Adrenal gland (tissue), 5 donors: Measurements from ENCODE around the gene KCNJ13.

Experiments used
- POLR2A ChIP-seq, 2 donors: fragments of 450-650 bp; IDR thresholded peaks; one replicate each; pipeline ENCODE4 v1.6.1; 2017; ENCODE audit warnings: antibody characterized with exemption in 2 of 2, mild to moderate bottlenecking in 2 of 2, moderate library complexity in 1 of 2
- TF ChIP-seq, protein P1 (sequence below), 6 experiments: fragments of 450-650 bp in 4 of 6; fragments of 200-600 bp in 2 of 6; sonication (generic) in 1 of 6; IDR thresholded peaks; 1 replicate in 5 of 6; 2 replicates in 1 of 6; pipeline versions ENCODE4 v1.5.1 to v1.8.0; 2016 to 2021; ENCODE audit warnings: antibody characterized with exemption in 6 of 6, mild to moderate bottlenecking in 2 of 6, moderate library complexity in 1 of 6
- donor health status: DM: no; HTN: no; CAD: no.

GRCh38 chr2:232809349-232810124, 33.2 kb upstream of the KCNJ13 start:
- TF ChIP-seq, protein P1, sequence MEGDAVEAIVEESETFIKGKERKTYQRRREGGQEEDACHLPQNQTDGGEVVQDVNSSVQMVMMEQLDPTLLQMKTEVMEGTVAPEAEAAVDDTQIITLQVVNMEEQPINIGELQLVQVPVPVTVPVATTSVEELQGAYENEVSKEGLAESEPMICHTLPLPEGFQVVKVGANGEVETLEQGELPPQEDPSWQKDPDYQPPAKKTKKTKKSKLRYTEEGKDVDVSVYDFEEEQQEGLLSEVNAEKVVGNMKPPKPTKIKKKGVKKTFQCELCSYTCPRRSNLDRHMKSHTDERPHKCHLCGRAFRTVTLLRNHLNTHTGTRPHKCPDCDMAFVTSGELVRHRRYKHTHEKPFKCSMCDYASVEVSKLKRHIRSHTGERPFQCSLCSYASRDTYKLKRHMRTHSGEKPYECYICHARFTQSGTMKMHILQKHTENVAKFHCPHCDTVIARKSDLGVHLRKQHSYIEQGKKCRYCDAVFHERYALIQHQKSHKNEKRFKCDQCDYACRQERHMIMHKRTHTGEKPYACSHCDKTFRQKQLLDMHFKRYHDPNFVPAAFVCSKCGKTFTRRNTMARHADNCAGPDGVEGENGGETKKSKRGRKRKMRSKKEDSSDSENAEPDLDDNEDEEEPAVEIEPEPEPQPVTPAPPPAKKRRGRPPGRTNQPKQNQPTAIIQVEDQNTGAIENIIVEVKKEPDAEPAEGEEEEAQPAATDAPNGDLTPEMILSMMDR (IDR thresholded peaks at IDR 0.05), result no peak
- no peak for TF ChIP-seq POLR2A (IDR thresholded peaks at IDR 0.05)
